NCI-H1694 (cell line): Measurements from ENCODE around the gene BTN1A1.
"Not testable (repeated sequence)": the region's sequence is repeated elsewhere in the genome, so short reads cannot be mapped to it uniquely, and the experiment has no call there.

Source experiments
- DNase-seq: peaks from one replicate; lab custom pipeline; 2025; lab: John Stamatoyannopoulos, UW

BTN1A1 gene

GRCh38 chr6:26476896-26477295, 23.2 kb upstream of the BTN1A1 start:
- no peak for DNase-seq

- DNase-seq: no peak
Measured at GRCh38 chr6:26477426-26477825, 22.7 kb upstream of the BTN1A1 start.

- no peak for DNase-seq
Measured at GRCh38 chr6:26478100-26478984, 21.8 kb upstream of the BTN1A1 start.

- DNase-seq: no peak
Measured at GRCh38 chr6:26478985-26479278, 21.2 kb upstream of the BTN1A1 start.

- DNase-seq: no peak
Measured at GRCh38 chr6:26482338-26482737, 17.8 kb upstream of the BTN1A1 start.

- no peak for DNase-seq
Measured at GRCh38 chr6:26483727-26484126, 16.4 kb upstream of the BTN1A1 start.

- no peak for DNase-seq
Measured at GRCh38 chr6:26484161-26484560, 15.9 kb upstream of the BTN1A1 start.

GRCh38 chr6:26485112-26485780, 14.9 kb upstream of the BTN1A1 start:
- DNase-seq: no peak

- no peak for DNase-seq
Measured at GRCh38 chr6:26486358-26486757, 13.7 kb upstream of the BTN1A1 start.

GRCh38 chr6:26487466-26487865, 12.6 kb upstream of the BTN1A1 start:
- DNase-seq: no peak

- no peak for DNase-seq
Measured at GRCh38 chr6:26489996-26490964, 9.8 kb upstream of the BTN1A1 start.

- DNase-seq: no peak
Measured at GRCh38 chr6:26491604-26492003, 8.5 kb upstream of the BTN1A1 start.

GRCh38 chr6:26493258-26493657, 6.8 kb upstream of the BTN1A1 start:
- no peak for DNase-seq

- DNase-seq: no peak
Measured at GRCh38 chr6:26494117-26494516, 6.0 kb upstream of the BTN1A1 start.

GRCh38 chr6:26495281-26495680, 4.8 kb upstream of the BTN1A1 start:
- DNase-seq: no peak

- no peak for DNase-seq
Measured at GRCh38 chr6:26497610-26498009, 2.5 kb upstream of the BTN1A1 start.

- DNase-seq: no peak
Measured at GRCh38 chr6:26501482-26501986, 1.4 kb downstream of the BTN1A1 start.

GRCh38 chr6:26502165-26502564, 2.1 kb downstream of the BTN1A1 start:
- DNase-seq: no peak

GRCh38 chr6:26502626-26503025, 2.5 kb downstream of the BTN1A1 start:
- DNase-seq: no peak

GRCh38 chr6:26507658-26508057, 7.6 kb downstream of the BTN1A1 start:
- no peak for DNase-seq

- DNase-seq: not testable (repeated sequence)
Measured at GRCh38 chr6:26511033-26511432, 10.9 kb downstream of the BTN1A1 start.

GRCh38 chr6:26514984-26515383, 14.9 kb downstream of the BTN1A1 start:
- no peak for DNase-seq
